ENCODE results near the gene TMEM182.

- TF ChIP-seq CTCF (IDR thresholded peaks at IDR 0.05) (no peak), POLR2A (IDR thresholded peaks at IDR 0.05) (no peak)
These were observed 75.9 kb downstream of the TMEM182 start for GRCh38 chr2:102837626-102838198.

Measured in lower leg skin (tissue), 3 donors.